Posterior vena cava (tissue), 2 donors: ENCODE data around the gene RGS11. TPM values are rescaled to one million over a fixed set of nuclear protein-coding genes. Genes with fewer than 3 reads are reported as not detected.

ENCODE experiments used
- DNase-seq: peaks from one replicate; pipeline ENCODE4 v3.0.0-alpha.2; 2020; ENCODE audit warnings: low spot score
- intact Hi-C, 2 donors: fragments of 100-400 bp; cut with DNase I; formaldehyde crosslinking; loops; one replicate each; pipeline versions ENCODE4 v1.14.1 to v1.14.2; 2022 to 2023
- total RNA-seq, 2 donors: library from RNA; stranded (reverse); fragmentation: NEBNext Ultra II Directional; extraction: Animal tissue kit (Norgen Biotek cat#: 25700); gene quantifications; one replicate each; pipeline ENCODE4 v1.2.1, GENCODE V29; 2021
- donor health status: DM: yes; HTN: yes; CAD: no.
- donor health status: DM: yes; HTN: yes; CAD: no.

Gene RGS11
- total RNA-seq, 2 donors from 2014 or later, result 7.7 to 10.6 TPM

GRCh38 chr16:301235-301634 is 25.5 kb upstream of the RGS11 start:
- intact Hi-C loops, result no loop called here
- DNase-seq, result no peak

- intact Hi-C loops, result no loop called here
- DNase-seq, result no peak
Observed at GRCh38 chr16:297832-298231, 22.1 kb upstream of the RGS11 start.

DNA sequence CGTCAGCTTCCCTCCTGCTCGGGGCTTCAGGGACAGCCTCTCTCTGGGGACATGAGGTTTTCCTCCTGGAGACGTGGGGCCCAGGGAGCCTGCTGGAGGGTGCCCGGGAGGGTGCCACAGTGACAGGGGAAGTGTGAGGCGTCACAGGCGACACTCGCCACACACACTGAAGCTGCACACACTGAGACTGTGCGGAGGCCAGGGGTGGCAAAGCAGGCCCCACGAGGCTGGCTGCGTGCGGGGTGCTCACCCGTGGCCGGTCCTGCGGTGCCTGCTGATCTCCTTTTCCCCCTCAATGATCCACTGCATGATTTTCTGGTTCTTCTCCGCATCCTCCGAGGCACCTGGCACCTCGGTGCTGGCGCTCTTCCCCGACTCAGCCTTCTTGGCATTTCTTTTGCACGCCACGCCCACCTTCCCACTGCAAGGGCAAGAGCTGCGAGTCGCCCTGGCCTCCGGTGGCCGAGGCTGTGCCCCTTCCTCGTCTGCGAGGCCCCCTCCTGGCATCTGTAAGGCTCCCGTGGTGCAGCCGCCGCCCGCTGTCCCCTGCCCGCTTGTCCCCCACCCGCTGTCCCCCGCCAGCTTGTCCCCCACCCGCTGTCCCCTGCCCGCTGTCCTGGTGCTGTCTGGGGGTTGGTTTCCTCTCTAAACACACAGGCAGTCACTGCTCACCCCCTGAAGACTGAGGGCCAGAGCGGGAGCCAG is 21.2 kb upstream of the RGS11 start:
- intact Hi-C loops, result no loop called here
- DNase-seq, result no peak

DNA sequence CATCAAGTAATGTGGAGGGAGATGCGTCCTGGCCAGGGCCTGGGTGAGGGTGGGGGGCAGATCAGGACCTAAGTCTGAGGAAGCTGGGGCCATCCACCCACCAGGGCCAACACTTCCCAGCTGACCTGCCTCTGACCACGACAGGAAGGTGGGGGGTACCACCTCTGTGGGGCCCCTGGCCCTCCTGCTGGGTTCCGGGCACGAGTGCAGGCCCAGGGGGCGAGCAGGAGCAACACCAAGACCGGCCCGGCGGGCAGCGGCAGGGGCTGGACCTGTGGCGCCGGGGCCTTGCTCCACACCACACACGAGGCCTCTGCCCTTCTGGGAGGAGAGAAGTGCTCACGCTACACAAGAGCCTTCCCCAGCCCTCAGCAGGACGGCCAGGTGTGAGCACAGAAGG is 20.5 kb upstream of the RGS11 start:
- intact Hi-C loops, result no loop called here
- DNase-seq, result no peak

- no peak for DNase-seq
- intact Hi-C loops, result no loop called here
Observed at GRCh38 chr16:293043-293775, 17.5 kb upstream of the RGS11 start.

- intact Hi-C loops, result no loop called here
- DNase-seq, result no peak
Observed at GRCh38 chr16:291539-291938, 15.8 kb upstream of the RGS11 start.

GRCh38 chr16:290681-291405 is 15.1 kb upstream of the RGS11 start:
- DNase-seq, result no peak
- intact Hi-C loops, result no loop called here

GRCh38 chr16:290015-290680 is 14.4 kb upstream of the RGS11 start:
- no peak for DNase-seq
- intact Hi-C loops, result no loop called here

GRCh38 chr16:289395-289997 is 13.8 kb upstream of the RGS11 start:
- intact Hi-C loops, result no loop called here
- no peak for DNase-seq

DNA sequence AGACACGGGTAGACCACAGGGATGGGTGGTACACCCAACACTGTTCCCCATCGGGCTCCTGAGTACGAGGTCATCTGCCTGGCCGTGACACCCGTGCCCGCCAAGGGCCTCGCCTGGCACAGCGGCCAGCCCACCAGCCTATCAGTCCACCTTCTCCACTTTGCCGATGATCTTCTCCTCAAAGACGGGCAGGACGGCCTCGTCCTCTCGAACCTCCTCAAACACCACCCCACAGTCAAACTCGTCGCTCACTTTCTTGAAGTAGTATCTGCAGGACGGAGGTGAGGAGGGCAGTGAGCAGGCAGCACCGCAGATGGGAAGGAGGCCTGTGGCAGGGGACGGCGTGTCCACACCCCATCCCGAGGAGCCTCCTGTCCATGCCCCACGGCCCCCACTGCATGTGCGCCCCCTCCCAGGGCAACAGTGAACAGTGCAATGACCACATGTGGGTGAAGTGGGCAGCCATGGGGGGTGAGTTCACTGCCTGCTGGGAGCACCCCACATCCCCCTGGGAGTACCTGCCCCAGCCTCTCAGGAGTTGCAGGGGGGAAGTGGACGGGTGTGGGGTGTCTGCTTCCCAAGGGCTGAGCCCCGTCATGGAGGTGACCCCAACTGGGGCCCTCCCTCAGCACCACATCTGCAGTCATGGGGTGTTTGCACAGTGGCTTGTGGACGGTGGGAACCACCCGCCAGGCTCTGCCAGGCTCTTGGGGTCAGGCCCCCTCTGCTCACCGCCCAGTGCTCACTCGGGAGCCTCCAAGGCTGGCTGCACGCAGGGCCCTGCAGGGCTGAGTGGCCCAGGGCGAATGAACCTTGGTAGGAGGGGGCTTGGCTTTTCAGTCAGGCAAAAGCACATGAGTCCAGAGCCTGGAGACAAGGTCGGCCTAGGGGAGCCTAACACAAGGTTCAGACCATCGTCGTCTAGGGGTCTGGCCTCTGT is 12.5 kb upstream of the RGS11 start:
- intact Hi-C loops, result no loop called here
- DNase-seq, result no peak

- DNase-seq, result no peak
- intact Hi-C loops, result no loop called here
Observed at GRCh38 chr16:287298-287811, 11.6 kb upstream of the RGS11 start.

DNA sequence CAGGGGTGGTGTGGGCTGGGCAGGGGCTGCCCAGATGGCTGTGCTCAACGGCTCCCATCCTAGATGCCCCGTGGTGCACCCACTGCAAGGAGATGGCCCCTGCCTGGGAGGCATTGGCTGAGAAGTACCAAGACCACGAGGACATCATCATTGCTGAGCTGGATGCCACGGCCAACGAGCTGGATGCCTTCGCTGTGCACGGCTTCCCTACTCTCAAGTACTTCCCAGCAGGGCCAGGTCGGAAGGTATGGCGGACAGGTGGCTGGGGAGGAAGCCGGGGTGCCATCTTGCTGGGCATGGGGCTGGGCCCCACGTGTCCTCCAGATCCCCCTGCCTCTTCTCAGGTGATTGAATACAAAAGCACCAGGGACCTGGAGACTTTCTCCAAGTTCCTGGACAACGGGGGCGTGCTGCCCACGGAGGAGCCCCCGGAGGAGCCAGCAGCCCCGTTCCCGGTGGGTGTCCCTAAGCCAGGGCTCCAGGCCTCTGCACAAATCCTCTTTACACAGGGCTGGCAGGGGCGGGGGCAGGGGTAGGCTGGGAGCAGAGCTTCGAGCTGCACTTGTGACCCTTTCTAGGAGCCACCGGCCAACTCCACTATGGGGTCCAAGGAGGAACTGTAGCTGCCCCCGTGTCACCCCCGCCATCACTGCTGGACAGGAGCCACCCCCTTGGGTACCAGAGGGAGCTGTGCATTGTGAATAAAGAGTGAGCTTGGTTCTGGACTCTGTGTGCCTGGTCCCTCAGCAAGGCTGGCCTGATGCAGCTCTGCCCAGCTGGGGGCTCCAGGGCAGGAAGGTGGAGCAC is 10.9 kb upstream of the RGS11 start:
- DNase-seq, result no peak
- intact Hi-C loops, result no loop called here

- intact Hi-C loops, result no loop called here
- DNase-seq, result no peak
Observed at GRCh38 chr16:285146-286055, 9.7 kb upstream of the RGS11 start.

- no peak for DNase-seq
Observed at GRCh38 chr16:284204-285120, 8.7 kb upstream of the RGS11 start.

GRCh38 chr16:283033-283805 is 7.5 kb upstream of the RGS11 start, which contains the start of gene PDIA2:
Gene PDIA2, plus strand, starts transcription at chr16:283164. Its CDS starts 6 bp downstream, at chr16:283170.
- no peak for DNase-seq
- intact Hi-C loops, result no loop called here

More at GRCh38 chr16:284204-285120, 8.7 kb upstream of the RGS11 start:
- intact Hi-C loops, result no loop called here
